Measurements from ENCODE around the gene DCBLD1. TPM values are rescaled to one million over a fixed set of nuclear protein-coding genes. Genes with fewer than 3 reads are reported as not detected.

The DCBLD1 gene
- total and polyA plus RNA-seq, 2 of the 13 experiments (the other 11 are each of a cell fraction or from before 2014, with no cell fraction given), result 23.2 to 41.5 TPM

DNA sequence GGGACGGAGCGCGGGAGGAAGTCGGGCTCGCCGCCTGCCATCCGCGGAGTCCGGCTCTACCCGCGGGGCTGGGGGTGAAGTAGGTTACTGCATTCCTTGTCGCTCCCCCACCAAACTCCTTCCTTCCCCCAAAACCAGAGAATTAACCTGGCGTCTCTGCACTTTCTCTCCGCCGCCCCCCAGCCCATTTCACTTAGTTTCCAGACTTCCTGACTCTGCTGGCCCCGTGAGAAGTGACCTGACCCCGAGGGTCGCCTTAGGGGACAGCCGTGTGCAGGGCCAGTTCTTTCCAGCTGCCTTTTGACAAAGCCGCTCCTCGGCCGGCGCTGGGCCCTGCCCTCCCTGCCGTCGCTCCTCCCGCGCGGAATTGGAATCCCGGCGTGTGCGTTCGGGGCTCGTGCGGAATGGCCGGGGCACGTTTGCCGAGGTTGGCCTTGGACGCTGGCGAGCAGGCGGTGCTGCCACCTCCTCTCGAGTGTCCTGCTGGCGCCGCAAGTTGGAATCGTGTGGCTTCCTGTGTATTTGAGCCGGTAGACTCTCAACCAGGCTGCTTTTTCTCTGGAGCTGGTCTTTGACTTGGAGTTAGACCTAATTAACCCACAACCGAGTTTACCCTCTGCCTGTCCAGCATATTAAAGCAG lies 650 bp downstream of the DCBLD1 start (continued):
- peak; percentile 61; the same call in 1 of the 2 replicates for TF ChIP-seq SPEN (CRISPR knock-in tag; IDR thresholded peaks at IDR 0.05; ENCODE audit: low read depth)
- TF ChIP-seq ATF7 (IDR thresholded peaks at IDR 0.05), result no peak
- no peak for TF ChIP-seq ATF7 (CRISPR knock-in tag; IDR thresholded peaks at IDR 0.05)
- no peak for TF ChIP-seq ADNP (CRISPR knock-in tag; IDR thresholded peaks at IDR 0.05)
- peak; percentile 84 for TF ChIP-seq ZNF142 (CRISPR knock-in tag; IDR thresholded peaks at IDR 0.05)
- TF ChIP-seq SIN3B (IDR thresholded peaks at IDR 0.05; ENCODE audit: low read length), result peak; percentile 77; the same call in 1 of the 2 replicates
- TF ChIP-seq GLMP (CRISPR knock-in tag; IDR thresholded peaks at IDR 0.05; ENCODE audit: borderline replicate concordance), result no peak
- no peak for TF ChIP-seq ZNF33A (CRISPR knock-in tag; IDR thresholded peaks at IDR 0.05; ENCODE audit: borderline replicate concordance)
- TF ChIP-seq NKX3-1 (CRISPR knock-in tag; IDR thresholded peaks at IDR 0.05), result peak; percentile 80
- no peak for TF ChIP-seq ZNF101 (CRISPR knock-in tag; IDR thresholded peaks at IDR 0.05; ENCODE audit: borderline replicate concordance, low read depth)
- peak; percentile 64 for TF ChIP-seq PTBP1 (IDR thresholded peaks at IDR 0.05; ENCODE audit: low read depth, low read length, poor library complexity, severe bottlenecking)
- TF ChIP-seq GRHL1 (CRISPR knock-in tag; conservative IDR thresholded peaks at IDR 0.05), result no peak
- TF ChIP-seq RFXANK (CRISPR knock-in tag; IDR thresholded peaks at IDR 0.05), result no peak
- TF ChIP-seq, protein P1, sequence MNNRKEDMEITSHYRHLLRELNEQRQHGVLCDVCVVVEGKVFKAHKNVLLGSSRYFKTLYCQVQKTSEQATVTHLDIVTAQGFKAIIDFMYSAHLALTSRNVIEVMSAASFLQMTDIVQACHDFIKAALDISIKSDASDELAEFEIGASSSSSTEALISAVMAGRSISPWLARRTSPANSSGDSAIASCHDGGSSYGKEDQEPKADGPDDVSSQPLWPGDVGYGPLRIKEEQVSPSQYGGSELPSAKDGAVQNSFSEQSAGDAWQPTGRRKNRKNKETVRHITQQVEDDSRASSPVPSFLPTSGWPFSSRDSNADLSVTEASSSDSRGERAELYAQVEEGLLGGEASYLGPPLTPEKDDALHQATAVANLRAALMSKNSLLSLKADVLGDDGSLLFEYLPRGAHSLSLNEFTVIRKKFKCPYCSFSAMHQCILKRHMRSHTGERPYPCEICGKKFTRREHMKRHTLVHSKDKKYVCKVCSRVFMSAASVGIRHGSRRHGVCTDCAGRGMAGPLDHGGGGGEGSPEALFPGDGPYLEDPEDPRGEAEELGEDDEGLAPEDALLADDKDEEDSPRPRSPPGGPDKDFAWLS (CRISPR knock-in tag; IDR thresholded peaks at IDR 0.05; ENCODE audit: borderline replicate concordance), result peak; percentile 57; the same call in 1 of the 2 replicates
- TF ChIP-seq ARID3A (IDR thresholded peaks at IDR 0.05; ENCODE audit: low read depth, low read length), result no peak; the same call in 1 of the 2 replicates
- 0 out of 2 replicates have a peak, but pooled peaks have one; percentile 48 for TF ChIP-seq REPIN1 (CRISPR knock-in tag; IDR thresholded peaks at IDR 0.05; ENCODE audit: borderline replicate concordance, low read depth)
- no peak for TF ChIP-seq RCOR2 (CRISPR knock-in tag; IDR thresholded peaks at IDR 0.05)
